NB4 (cell line): ENCODE results near the gene TP73.

Source experiments
- POLR2A ChIP-seq: IDR thresholded peaks from 2 replicates; pipeline ENCODE4 v1.6.1; 2011; ENCODE audit warnings: mild to moderate bottlenecking; ENCODE audit not compliant: insufficient read length; ENCODE audit errors: extremely low read depth
- TF ChIP-seq, protein P1 (sequence below): IDR thresholded peaks from one replicate; pipeline ENCODE4 v1.5.1; 2012; ENCODE audit warnings: low read depth, low read length
- TF ChIP-seq, protein P2 (sequence below): IDR thresholded peaks from 2 replicates; pipeline ENCODE4 v1.6.1; 2011; ENCODE audit warnings: low read depth, low read length

DNA sequence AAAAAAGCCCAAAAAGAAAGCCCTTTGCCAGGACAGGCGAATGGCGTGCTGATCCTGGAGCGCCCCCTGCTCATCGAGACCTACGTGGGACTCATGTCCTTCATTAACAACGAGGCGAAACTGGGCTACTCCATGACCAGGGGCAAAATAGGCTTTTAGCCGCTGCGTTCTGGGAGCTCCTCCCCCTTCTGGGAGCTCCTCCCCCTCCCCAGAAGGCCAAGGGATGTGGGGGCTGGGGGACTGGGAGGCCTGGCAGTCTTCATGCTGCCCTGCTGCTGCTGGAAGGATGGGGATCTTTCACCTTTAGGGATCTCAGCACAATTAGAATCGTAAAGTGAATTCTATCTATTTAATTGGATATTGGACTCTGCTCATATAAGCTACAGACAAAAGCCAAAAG lies 23.9 kb upstream of the TP73 start:
- TF ChIP-seq, protein P1, sequence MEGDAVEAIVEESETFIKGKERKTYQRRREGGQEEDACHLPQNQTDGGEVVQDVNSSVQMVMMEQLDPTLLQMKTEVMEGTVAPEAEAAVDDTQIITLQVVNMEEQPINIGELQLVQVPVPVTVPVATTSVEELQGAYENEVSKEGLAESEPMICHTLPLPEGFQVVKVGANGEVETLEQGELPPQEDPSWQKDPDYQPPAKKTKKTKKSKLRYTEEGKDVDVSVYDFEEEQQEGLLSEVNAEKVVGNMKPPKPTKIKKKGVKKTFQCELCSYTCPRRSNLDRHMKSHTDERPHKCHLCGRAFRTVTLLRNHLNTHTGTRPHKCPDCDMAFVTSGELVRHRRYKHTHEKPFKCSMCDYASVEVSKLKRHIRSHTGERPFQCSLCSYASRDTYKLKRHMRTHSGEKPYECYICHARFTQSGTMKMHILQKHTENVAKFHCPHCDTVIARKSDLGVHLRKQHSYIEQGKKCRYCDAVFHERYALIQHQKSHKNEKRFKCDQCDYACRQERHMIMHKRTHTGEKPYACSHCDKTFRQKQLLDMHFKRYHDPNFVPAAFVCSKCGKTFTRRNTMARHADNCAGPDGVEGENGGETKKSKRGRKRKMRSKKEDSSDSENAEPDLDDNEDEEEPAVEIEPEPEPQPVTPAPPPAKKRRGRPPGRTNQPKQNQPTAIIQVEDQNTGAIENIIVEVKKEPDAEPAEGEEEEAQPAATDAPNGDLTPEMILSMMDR: no peak
- no peak for TF ChIP-seq POLR2A
- TF ChIP-seq, protein P2, sequence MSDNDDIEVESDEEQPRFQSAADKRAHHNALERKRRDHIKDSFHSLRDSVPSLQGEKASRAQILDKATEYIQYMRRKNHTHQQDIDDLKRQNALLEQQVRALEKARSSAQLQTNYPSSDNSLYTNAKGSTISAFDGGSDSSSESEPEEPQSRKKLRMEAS: no peak
